ENCODE results near the gene DACT2. TPM values are rescaled to one million over a fixed set of nuclear protein-coding genes. Genes with fewer than 3 reads are reported as not detected.

Gene DACT2
- total RNA-seq, 3 donors from 2014 or later, result 1.2 to 3.4 (median 1.5) TPM

GRCh38 chr6:168365422-168366165 is 46.0 kb upstream of the DACT2 start:
- peak in 1 of 3 donors; percentile 27 for DNase-seq

GRCh38 chr6:168364793-168365421 is 45.3 kb upstream of the DACT2 start:
- no peak for ATAC-seq
- no peaks in the 10 kb centered on the region for H3K9me3 ChIP-seq
- H3K4me1 ChIP-seq (ENCODE audit: low read depth), result no peaks in the 10 kb centered on the region
- intact Hi-C loops (cut with DNase I, micrococcal nuclease), result no loop called here
- peak in 1 of 3 donors; percentile 41 for DNase-seq
- no peaks in the 10 kb centered on the region for H3K36me3 ChIP-seq (ENCODE audit: low read depth)
- TF ChIP-seq CTCF (IDR thresholded peaks at IDR 0.05), result no peak
- no peak overlapping the region for H3K4me3 ChIP-seq

More at GRCh38 chr6:168365422-168366165, 46.0 kb upstream of the DACT2 start:
- intact Hi-C loops (cut with DNase I, micrococcal nuclease), result no loop called here
- ATAC-seq, result no peak
- no peak for TF ChIP-seq CTCF (IDR thresholded peaks at IDR 0.05)
- H3K36me3 ChIP-seq (ENCODE audit: low read depth), result no peaks in the 10 kb centered on the region
- H3K4me1 ChIP-seq (ENCODE audit: low read depth), result no peaks in the 10 kb centered on the region
- no peaks in the 10 kb centered on the region for H3K9me3 ChIP-seq
- no peak overlapping the region for H3K4me3 ChIP-seq

DNA sequence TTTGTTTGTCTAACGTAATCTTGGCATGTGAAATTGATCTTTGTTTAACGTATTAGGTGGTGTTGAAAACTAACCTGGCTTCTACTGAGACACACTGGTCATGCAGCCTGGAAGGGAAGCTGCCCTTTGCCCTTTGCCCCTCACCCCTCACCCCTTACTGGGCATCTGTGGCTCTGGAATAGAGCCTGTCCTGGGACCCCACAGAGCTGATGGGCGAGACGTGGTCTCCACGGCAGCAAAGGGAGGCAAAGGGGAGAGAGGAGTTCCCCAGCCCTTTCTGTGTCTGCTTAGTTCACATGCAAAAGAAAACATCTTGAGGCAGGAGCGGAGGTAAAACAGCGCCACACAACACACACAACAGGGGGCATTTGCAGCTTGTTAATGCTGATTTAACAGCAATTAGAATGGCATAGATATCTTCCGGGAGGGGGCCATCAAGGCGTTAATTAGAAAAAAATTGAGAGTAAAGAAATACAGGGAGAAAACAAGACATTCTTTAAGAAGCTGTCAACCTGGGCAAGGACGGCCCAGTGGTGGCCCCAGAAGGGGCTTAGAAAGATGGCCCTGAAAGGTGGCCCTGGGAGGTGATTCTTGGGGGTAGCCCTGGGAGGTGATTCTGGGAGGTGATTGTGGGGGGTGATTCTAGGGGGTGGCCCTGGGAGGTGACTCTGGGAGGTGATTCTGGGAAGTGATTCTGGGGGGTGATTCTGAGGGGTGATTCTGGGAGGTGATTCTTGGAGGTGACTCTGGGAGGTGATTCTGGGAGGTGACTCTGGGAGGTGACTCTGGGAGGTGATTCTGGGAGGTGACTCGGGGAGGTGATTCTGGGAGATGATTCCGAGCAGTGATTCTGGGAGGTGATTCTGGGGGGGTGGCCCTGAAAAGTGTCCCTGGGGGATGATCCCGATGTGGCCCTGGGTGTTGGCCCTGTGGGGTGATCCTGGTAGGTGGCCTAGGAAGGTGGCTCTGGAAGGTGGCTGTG is 44.5 kb upstream of the DACT2 start:
- Histone ChIP-seq H3K4me1 (ENCODE audit: low read depth) (no peaks in the 10 kb centered on the region), H3K36me3 (ENCODE audit: low read depth) (no peaks in the 10 kb centered on the region), H3K9me3 (no peaks in the 10 kb centered on the region), H3K4me3 (no peak overlapping the region)
- DNase-seq (peak in 1 of 3 donors; percentile 14), ATAC-seq (no peak)
- TF ChIP-seq CTCF (IDR thresholded peaks at IDR 0.05), result no peak
- intact Hi-C loops (cut with DNase I, micrococcal nuclease), result no loop called here

- no peaks in the 10 kb centered on the region for H3K4me1 ChIP-seq (ENCODE audit: low read depth)
- no peak for TF ChIP-seq CTCF (IDR thresholded peaks at IDR 0.05)
- no peaks in the 10 kb centered on the region for H3K36me3 ChIP-seq (ENCODE audit: low read depth)
- no peaks in the 10 kb centered on the region for H3K9me3 ChIP-seq
- DNase-seq (no peak), ATAC-seq (no peak)
- no peak overlapping the region for H3K4me3 ChIP-seq
- intact Hi-C loops (cut with DNase I, micrococcal nuclease), result no loop called here
These were observed 43.7 kb upstream of the DACT2 start for GRCh38 chr6:168363302-168363701.

- intact Hi-C loops (cut with DNase I, micrococcal nuclease), result no loop called here
- Histone ChIP-seq H3K36me3 (ENCODE audit: low read depth) (no peaks in the 10 kb centered on the region), H3K4me3 (no peak overlapping the region), H3K4me1 (ENCODE audit: low read depth) (no peaks in the 10 kb centered on the region), H3K9me3 (no peaks in the 10 kb centered on the region)
- no peak for TF ChIP-seq CTCF (IDR thresholded peaks at IDR 0.05)
- DNase-seq (peak in 1 of 3 donors; percentile 22), ATAC-seq (no peak)
These were observed 42.9 kb upstream of the DACT2 start for GRCh38 chr6:168362276-168362990.

Measured in mucosa of descending colon (tissue), 3 donors.